ENCODE measurements around the gene SNHG17. TPM values are rescaled to one million over a fixed set of nuclear protein-coding genes. Genes with fewer than 3 reads are reported as not detected.
"Not testable (repeated sequence)": the region's sequence is repeated elsewhere in the genome, so short reads cannot be mapped to it uniquely, and the experiment has no call there.

The SNHG17 gene
- total and polyA plus RNA-seq, 12 donors: 6.4 to 68.0 (median 22.3) TPM

DNA sequence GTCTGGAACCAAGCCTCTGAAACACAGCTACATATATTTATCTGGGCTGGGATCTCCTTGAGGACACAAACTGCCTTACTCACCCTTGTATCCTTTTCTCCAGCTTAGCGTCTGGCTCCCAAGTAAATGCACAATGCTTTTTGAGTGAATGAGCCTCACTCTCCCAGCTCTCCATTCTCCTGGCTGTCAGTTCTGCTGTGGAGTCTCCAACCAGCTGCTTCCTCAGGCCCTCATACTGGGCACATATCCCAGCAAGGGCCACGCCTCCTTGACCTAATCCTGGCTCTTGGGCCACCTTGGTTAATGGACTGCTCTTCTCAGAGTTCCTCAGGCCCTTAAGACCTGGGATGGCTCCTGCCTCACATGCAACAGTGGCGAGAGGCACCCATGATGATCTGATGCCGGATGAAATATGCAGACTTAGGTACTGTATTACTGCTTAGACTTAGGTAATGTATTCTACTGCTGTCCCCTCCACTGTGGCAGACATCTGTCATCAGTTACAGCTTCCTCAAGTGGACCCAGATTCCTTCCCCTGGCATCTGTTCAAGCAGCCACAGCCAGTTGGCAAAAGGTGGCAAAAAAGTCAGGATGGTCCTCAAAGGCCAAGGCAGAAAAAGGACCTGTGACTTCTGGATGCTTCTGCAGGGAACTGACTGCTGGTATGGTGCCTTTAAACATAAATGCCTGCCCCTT lies 16.5 kb downstream of the SNHG17 start:
- DNase-seq: peak in 6 of 7 donors; percentile 38 to 73 (median 60)
- WGBS, 4 donors: 43 to 74% (median 61%) methylated on average over 2 to 4 of the region's 4 CpGs
- no peaks in the 10 kb centered on the region for H3K4me1 ChIP-seq (replicated peaks in 1 of 2)
- TF ChIP-seq, protein P1, sequence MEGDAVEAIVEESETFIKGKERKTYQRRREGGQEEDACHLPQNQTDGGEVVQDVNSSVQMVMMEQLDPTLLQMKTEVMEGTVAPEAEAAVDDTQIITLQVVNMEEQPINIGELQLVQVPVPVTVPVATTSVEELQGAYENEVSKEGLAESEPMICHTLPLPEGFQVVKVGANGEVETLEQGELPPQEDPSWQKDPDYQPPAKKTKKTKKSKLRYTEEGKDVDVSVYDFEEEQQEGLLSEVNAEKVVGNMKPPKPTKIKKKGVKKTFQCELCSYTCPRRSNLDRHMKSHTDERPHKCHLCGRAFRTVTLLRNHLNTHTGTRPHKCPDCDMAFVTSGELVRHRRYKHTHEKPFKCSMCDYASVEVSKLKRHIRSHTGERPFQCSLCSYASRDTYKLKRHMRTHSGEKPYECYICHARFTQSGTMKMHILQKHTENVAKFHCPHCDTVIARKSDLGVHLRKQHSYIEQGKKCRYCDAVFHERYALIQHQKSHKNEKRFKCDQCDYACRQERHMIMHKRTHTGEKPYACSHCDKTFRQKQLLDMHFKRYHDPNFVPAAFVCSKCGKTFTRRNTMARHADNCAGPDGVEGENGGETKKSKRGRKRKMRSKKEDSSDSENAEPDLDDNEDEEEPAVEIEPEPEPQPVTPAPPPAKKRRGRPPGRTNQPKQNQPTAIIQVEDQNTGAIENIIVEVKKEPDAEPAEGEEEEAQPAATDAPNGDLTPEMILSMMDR (IDR thresholded peaks at IDR 0.05): no peak
- no peak for TF ChIP-seq POLR2A (IDR thresholded peaks at IDR 0.05)
- no peaks in the 10 kb centered on the region for H3K9me3 ChIP-seq (replicated peaks in 1 of 3)
- H3K36me3 ChIP-seq (replicated peaks in 1 of 2): peaks cover 0 to 56% of the 10 kb centered on the region in 2 donors
- intact Hi-C loops (cut with DNase I): no loop called here
- no peaks in the 10 kb centered on the region for H3K27me3 ChIP-seq
- H3K27ac ChIP-seq: no peak overlapping the region
- no peak overlapping the region for H3K4me3 ChIP-seq

DNA sequence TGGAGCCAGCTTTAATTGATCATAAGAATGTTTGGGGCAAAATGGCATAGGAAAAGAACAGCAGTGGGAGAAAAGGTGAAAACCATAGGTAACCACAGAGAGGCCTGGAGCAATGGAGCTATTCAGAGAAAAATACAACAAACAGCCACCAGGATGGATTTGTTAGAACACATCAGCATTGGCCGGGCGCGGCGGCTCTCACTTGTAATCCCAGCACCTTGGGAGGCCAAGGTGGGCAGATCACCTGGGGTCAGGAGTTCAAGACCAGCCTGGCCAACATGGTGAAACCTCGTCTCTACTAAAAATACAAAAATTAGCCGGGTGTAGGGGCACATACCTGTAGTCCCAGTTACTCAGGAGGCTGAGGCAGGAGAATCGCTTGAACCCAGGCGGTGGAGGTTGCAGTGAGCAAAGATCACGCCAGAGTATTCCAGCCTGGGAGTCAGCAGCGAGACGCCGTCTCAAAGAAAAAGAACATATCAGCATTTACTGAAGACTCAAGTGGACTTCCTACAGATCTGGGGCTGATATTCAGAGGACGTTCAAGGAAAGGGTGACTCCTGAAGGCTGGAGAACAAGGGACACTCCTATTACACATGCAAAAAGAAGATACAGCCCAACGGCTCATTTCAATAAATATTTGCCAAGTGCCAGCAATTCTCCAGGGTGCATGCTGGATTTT lies 20.2 kb downstream of the SNHG17 start:
- TF ChIP-seq, protein P1 (IDR thresholded peaks at IDR 0.05): no peak
- TF ChIP-seq POLR2A (IDR thresholded peaks at IDR 0.05): no peak
- Histone ChIP-seq H3K27ac (no peak overlapping the region), H3K36me3 (replicated peaks in 1 of 2) (peaks cover 0 to 18% of the 10 kb centered on the region in 2 donors), H3K4me3 (no peak overlapping the region), H3K9me3 (replicated peaks in 1 of 3) (no peaks in the 10 kb centered on the region), H3K27me3 (no peaks in the 10 kb centered on the region), H3K4me1 (replicated peaks in 1 of 2) (no peaks in the 10 kb centered on the region)
- intact Hi-C loops (cut with DNase I): no loop called here
- WGBS, 4 donors: 92 to 97% (median 95%) methylated on average over 14 of the region's 14 CpGs
- peak in 1 of 7 donors; percentile 21 for DNase-seq

DNA sequence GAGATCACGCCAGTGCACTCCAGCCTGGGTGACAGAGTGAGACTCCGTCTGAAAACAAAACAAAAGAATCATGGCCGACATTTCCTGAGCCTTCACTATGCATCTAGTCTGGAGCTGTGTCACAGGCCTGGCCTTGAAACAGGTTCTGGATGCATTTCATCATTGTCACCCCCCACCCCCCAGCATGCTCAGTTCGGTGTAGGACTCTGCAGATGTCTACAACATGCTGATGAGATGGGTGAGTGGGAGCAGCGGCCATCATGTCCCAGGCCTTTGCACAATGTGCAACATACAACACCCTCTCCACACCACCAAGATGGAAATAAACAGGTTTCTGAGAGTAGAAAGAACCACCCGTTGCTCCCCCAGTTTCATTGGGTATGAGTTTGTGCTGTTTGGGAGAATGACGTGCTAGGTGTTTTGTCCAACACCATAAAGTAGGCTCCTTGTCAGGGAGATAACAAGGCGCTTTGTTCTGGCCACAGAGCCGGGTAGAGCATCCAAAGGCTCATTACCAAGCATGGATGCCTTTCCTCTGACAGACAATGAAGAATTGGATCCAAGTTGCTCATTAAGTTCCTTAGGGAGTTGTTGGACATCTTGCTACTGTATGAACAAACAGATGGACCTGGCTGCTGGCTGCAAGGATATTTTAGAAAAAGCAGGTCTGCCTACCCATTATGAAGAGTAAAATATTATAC lies 22.1 kb downstream of the SNHG17 start:
- Histone ChIP-seq H3K4me1 (replicated peaks in 1 of 2) (no peaks in the 10 kb centered on the region), H3K27me3 (no peaks in the 10 kb centered on the region), H3K4me3 (no peak overlapping the region), H3K27ac (no peak overlapping the region), H3K9me3 (replicated peaks in 1 of 3) (no peaks in the 10 kb centered on the region), H3K36me3 (replicated peaks in 1 of 2) (peaks cover 0 to under 1% of the 10 kb centered on the region in 2 donors)
- intact Hi-C loops (cut with DNase I): no loop called here
- peak in 1 of 7 donors; percentile 15 for DNase-seq
- TF ChIP-seq, protein P1 (IDR thresholded peaks at IDR 0.05): no peak
- TF ChIP-seq POLR2A (IDR thresholded peaks at IDR 0.05): no peak
- 78 to 89% (median 86%) methylated on average over 7 to 9 of the region's 9 CpGs for WGBS, 4 donors

DNA sequence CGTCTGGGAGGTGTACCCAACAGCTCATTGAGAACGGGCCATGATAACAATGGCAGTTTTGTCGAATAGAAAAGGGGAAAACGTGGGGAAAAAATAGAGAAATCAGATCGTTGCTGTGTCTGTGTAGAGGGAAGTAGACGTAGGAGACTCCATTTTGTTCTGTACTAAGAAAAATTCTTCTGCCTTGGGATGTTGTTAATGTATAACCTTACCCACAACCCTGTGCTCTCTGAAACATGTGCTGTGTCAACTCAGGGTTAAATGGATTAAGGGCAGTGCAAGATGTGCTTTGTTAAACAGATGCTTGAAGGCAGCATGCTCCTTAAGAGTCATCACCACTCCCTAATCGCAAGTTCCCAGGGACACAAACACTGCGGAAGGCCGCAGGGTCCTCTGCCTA lies 27.3 kb downstream of the SNHG17 start:
- H3K9me3 ChIP-seq (replicated peaks in 1 of 3); H3K36me3 ChIP-seq (replicated peaks in 1 of 2); H3K27me3 ChIP-seq; DNase-seq; H3K27ac ChIP-seq; H3K4me3 ChIP-seq; H3K4me1 ChIP-seq (replicated peaks in 1 of 2): not testable (repeated sequence)
- intact Hi-C loops (cut with DNase I): loop anchor here in 1 of 2 donors (10.0 kb wide), 1 partner anchor 173 kb away; no protein-coding TSS in a partner anchor
- 85 to 89% (median 86%) methylated on average over 7 to 9 of the region's 9 CpGs for WGBS, 4 donors
